Fibroblast of skin of scalp (primary cell): ENCODE results near the gene ZC3H8.
"Not testable (repeated sequence)": the region's sequence is repeated elsewhere in the genome, so short reads cannot be mapped to it uniquely, and the experiment has no call there.

Experiments used
- DNase-seq: peaks from one replicate; pipeline ENCODE4 v3.0.0-alpha.2; 2013

ZC3H8 gene

GRCh38 chr2:112259509-112260294 is 4.9 kb upstream of the ZC3H8 start:
- peak; percentile 78 for DNase-seq

- no peak for DNase-seq
Measured at GRCh38 chr2:112257575-112257974, 2.7 kb upstream of the ZC3H8 start.

- DNase-seq, result no peak
Measured at GRCh38 chr2:112256654-112257053, 1.8 kb upstream of the ZC3H8 start.

GRCh38 chr2:112255875-112256274 is 1.0 kb upstream of the ZC3H8 start:
- DNase-seq, result no peak

GRCh38 chr2:112253261-112253815 is 1.5 kb downstream of the ZC3H8 start:
- DNase-seq, result no peak

GRCh38 chr2:112251271-112251670 is 3.6 kb downstream of the ZC3H8 start:
- no peak for DNase-seq

GRCh38 chr2:112244854-112245253 is 10.0 kb downstream of the ZC3H8 start:
- no peak for DNase-seq

- no peak for DNase-seq
Measured at GRCh38 chr2:112243233-112243632, 11.6 kb downstream of the ZC3H8 start.

- DNase-seq, result no peak
Measured at GRCh38 chr2:112242384-112242783, 12.5 kb downstream of the ZC3H8 start.

GRCh38 chr2:112239862-112240261 is 15.0 kb downstream of the ZC3H8 start:
- DNase-seq, result no peak

GRCh38 chr2:112230371-112230770 is 24.5 kb downstream of the ZC3H8 start:
- DNase-seq, result no peak

- DNase-seq, result peak; percentile 18
Measured at GRCh38 chr2:112229348-112229747, 25.5 kb downstream of the ZC3H8 start.

- DNase-seq, result no peak
Measured at GRCh38 chr2:112220831-112221230, 34.0 kb downstream of the ZC3H8 start.

GRCh38 chr2:112220186-112220585 is 34.7 kb downstream of the ZC3H8 start:
- DNase-seq, result no peak

GRCh38 chr2:112217854-112218253 is 37.0 kb downstream of the ZC3H8 start:
- DNase-seq, result no peak

- DNase-seq, result peak; percentile 38
Measured at GRCh38 chr2:112216167-112216566, 38.7 kb downstream of the ZC3H8 start.

GRCh38 chr2:112207905-112208304 is 46.9 kb downstream of the ZC3H8 start:
- DNase-seq, result not testable (repeated sequence)

GRCh38 chr2:112204411-112204810 is 50.4 kb downstream of the ZC3H8 start:
- DNase-seq, result no peak

GRCh38 chr2:112201696-112202430 is 53.0 kb downstream of the ZC3H8 start:
- DNase-seq, result no peak

- DNase-seq, result no peak
Measured at GRCh38 chr2:112199188-112199587, 55.7 kb downstream of the ZC3H8 start.

- no peak for DNase-seq
Measured at GRCh38 chr2:112198780-112199179, 56.1 kb downstream of the ZC3H8 start.

- no peak for DNase-seq
Measured at GRCh38 chr2:112197868-112198267, 57.0 kb downstream of the ZC3H8 start.

- DNase-seq, result no peak
Measured at GRCh38 chr2:112195950-112196349, 58.9 kb downstream of the ZC3H8 start.
